Measurements from ENCODE around the gene TNFAIP8L3. TPM values are rescaled to one million over a fixed set of nuclear protein-coding genes. Genes with fewer than 3 reads are reported as not detected.

Gene TNFAIP8L3
- total RNA-seq, 1 donor from 2014 or later, result not detected

DNA sequence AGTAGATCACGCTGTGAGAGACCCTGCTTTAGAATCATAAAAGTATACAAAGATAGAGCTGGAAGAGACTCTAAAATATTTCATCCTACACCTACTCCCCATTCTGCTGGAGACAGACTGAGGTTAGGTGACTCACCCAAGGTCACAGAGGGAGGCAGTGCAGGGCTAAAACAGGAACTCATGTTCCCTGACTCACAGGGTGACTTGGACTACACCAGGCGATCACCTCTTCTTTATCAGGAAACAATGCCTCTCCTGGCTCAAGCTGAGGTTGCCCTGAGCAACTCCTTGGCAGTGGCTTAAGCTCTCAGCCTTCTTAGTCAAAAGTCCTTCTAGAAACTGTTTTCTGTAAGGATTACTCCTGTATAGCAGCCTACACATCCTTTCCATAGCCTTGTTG is 26.4 kb upstream of the TNFAIP8L3 start:
- Mint-ChIP-seq H3K36me3 (no peaks in the 10 kb centered on the region), H3K4me1 (peaks cover 13% of the 10 kb centered on the region), H3K27me3 (ENCODE audit: insufficient read depth, low read depth) (no peaks in the 10 kb centered on the region), H3K4me3 (no peak overlapping the region), H3K27ac (no peak overlapping the region), H3K9me3 (peaks cover 6% of the 10 kb centered on the region)
- H3F3A ChIP-seq (ENCODE audit: low read depth), result no peaks in the 10 kb centered on the region
- peak; percentile 15 for DNase-seq (ENCODE audit: low spot score)
- no peak overlapping the region for H3K27ac ChIP-seq
- no peaks in the 10 kb centered on the region for H3K27me3 ChIP-seq
- TF ChIP-seq, protein P1, sequence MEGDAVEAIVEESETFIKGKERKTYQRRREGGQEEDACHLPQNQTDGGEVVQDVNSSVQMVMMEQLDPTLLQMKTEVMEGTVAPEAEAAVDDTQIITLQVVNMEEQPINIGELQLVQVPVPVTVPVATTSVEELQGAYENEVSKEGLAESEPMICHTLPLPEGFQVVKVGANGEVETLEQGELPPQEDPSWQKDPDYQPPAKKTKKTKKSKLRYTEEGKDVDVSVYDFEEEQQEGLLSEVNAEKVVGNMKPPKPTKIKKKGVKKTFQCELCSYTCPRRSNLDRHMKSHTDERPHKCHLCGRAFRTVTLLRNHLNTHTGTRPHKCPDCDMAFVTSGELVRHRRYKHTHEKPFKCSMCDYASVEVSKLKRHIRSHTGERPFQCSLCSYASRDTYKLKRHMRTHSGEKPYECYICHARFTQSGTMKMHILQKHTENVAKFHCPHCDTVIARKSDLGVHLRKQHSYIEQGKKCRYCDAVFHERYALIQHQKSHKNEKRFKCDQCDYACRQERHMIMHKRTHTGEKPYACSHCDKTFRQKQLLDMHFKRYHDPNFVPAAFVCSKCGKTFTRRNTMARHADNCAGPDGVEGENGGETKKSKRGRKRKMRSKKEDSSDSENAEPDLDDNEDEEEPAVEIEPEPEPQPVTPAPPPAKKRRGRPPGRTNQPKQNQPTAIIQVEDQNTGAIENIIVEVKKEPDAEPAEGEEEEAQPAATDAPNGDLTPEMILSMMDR (IDR thresholded peaks at IDR 0.05), result no peak
- TF ChIP-seq EZH2phosphoT487 (IDR thresholded peaks at IDR 0.05) (no peak), EZH2 (IDR thresholded peaks at IDR 0.05) (no peak)
- no peak overlapping the region for H3K9ac ChIP-seq
- H3K4me3 ChIP-seq, result no peak overlapping the region
- no peaks in the 10 kb centered on the region for H3K36me3 ChIP-seq
- H3K79me2 ChIP-seq (ENCODE audit: low read depth), result no peaks in the 10 kb centered on the region
- no peaks in the 10 kb centered on the region for H3K9me3 ChIP-seq (ENCODE audit: low read depth)
- no peaks in the 10 kb centered on the region for H3K4me1 ChIP-seq
- H4K20me1 ChIP-seq (ENCODE audit: low read depth), result no peaks in the 10 kb centered on the region
- H2AFZ ChIP-seq (replicated peaks), result no peak overlapping the region
- H3K4me2 ChIP-seq, result no peak overlapping the region

DNA sequence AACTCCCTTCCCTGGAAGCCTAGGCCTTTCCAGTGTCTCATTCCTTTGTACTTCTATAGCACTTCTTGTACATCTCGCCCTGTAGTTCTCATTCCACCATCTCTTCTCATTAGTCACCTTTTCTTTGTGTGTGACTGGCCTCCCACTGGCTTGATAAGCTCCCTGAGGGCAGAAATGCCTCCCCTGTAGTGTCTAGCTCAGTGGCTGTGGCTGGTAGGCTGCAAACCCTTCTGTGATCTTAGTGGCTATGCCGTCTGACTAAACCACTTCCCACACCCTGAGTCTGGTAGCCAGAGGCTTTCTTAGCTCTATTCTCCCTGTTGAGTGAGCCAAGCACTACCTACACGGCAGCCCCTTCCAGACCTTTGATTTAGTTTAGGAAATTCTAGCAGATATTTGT is 24.4 kb upstream of the TNFAIP8L3 start:
- no peak for DNase-seq (ENCODE audit: low spot score)
- H3K4me1 ChIP-seq, result no peaks in the 10 kb centered on the region
- Mint-ChIP-seq H3K36me3 (no peaks in the 10 kb centered on the region), H3K4me3 (no peak overlapping the region), H3K27me3 (ENCODE audit: insufficient read depth, low read depth) (no peaks in the 10 kb centered on the region), H3K9me3 (peaks cover 6% of the 10 kb centered on the region), H3K27ac (no peak overlapping the region), H3K4me1 (peaks cover 13% of the 10 kb centered on the region)
- no peak overlapping the region for H3K27ac ChIP-seq
- no peaks in the 10 kb centered on the region for H3K79me2 ChIP-seq (ENCODE audit: low read depth)
- no peak overlapping the region for H3K9ac ChIP-seq
- H3K36me3 ChIP-seq, result no peaks in the 10 kb centered on the region
- H3K4me2 ChIP-seq, result no peak overlapping the region
- no peaks in the 10 kb centered on the region for H4K20me1 ChIP-seq (ENCODE audit: low read depth)
- no peaks in the 10 kb centered on the region for H3F3A ChIP-seq (ENCODE audit: low read depth)
- no peak for TF ChIP-seq EZH2 (IDR thresholded peaks at IDR 0.05)
- TF ChIP-seq, protein P1 (IDR thresholded peaks at IDR 0.05), result no peak
- TF ChIP-seq EZH2phosphoT487 (IDR thresholded peaks at IDR 0.05), result no peak
- no peak overlapping the region for H3K4me3 ChIP-seq
- no peaks in the 10 kb centered on the region for H3K27me3 ChIP-seq
- no peaks in the 10 kb centered on the region for H3K9me3 ChIP-seq (ENCODE audit: low read depth)
- no peak overlapping the region for H2AFZ ChIP-seq (replicated peaks)

GRCh38 chr15:51117270-51117669 is 22.6 kb upstream of the TNFAIP8L3 start:
- no peak overlapping the region for H3K4me3 ChIP-seq
- no peak overlapping the region for H2AFZ ChIP-seq (replicated peaks)
- Mint-ChIP-seq H3K4me3 (no peak overlapping the region), H3K27me3 (ENCODE audit: insufficient read depth, low read depth) (no peaks in the 10 kb centered on the region), H3K9me3 (peaks cover 3% of the 10 kb centered on the region), H3K36me3 (no peaks in the 10 kb centered on the region), H3K4me1 (peaks cover 13% of the 10 kb centered on the region), H3K27ac (no peak overlapping the region)
- no peaks in the 10 kb centered on the region for H3F3A ChIP-seq (ENCODE audit: low read depth)
- H4K20me1 ChIP-seq (ENCODE audit: low read depth), result no peaks in the 10 kb centered on the region
- no peaks in the 10 kb centered on the region for H3K4me1 ChIP-seq
- TF ChIP-seq EZH2 (IDR thresholded peaks at IDR 0.05) (no peak), EZH2phosphoT487 (IDR thresholded peaks at IDR 0.05) (no peak)
- TF ChIP-seq, protein P1 (IDR thresholded peaks at IDR 0.05), result no peak
- H3K27ac ChIP-seq, result no peak overlapping the region
- no peaks in the 10 kb centered on the region for H3K9me3 ChIP-seq (ENCODE audit: low read depth)
- H3K79me2 ChIP-seq (ENCODE audit: low read depth), result no peaks in the 10 kb centered on the region
- H3K4me2 ChIP-seq, result no peak overlapping the region
- no peaks in the 10 kb centered on the region for H3K27me3 ChIP-seq
- no peak overlapping the region for H3K9ac ChIP-seq
- no peaks in the 10 kb centered on the region for H3K36me3 ChIP-seq
- no peak for DNase-seq (ENCODE audit: low spot score)

All from neural progenitor cell (in vitro differentiated cells).